Osteoblast (primary cell): ENCODE results near the gene RRP1. TPM values are rescaled to one million over a fixed set of nuclear protein-coding genes. Genes with fewer than 3 reads are reported as not detected.

Experiments used
- DNase-seq: peaks from one replicate; pipeline ENCODE4 v3.0.0; 2011; ENCODE audit warnings: low spot score, mixed read lengths; ENCODE audit not compliant: insufficient read length; ENCODE audit errors: missing footprints
- H2AFZ ChIP-seq: 2 replicates; pipeline ENCODE4 v1.6.0; 2011; ENCODE audit warnings: mild to moderate bottlenecking, low read length
- H3K27ac ChIP-seq: 2 replicates; pipeline ENCODE4 v1.5.1; 2011; ENCODE audit warnings: mild to moderate bottlenecking, low read depth, low read length, moderate library complexity
- H3K27me3 ChIP-seq: 2 replicates; pipeline ENCODE4 v1.6.0; 2012; ENCODE audit warnings: mild to moderate bottlenecking, control low read depth, inconsistent platforms, low read length, moderate library complexity; ENCODE audit not compliant: insufficient read depth
- H3K36me3 ChIP-seq: 2 replicates; pipeline ENCODE4 v1.5.1; 2011; ENCODE audit warnings: mild to moderate bottlenecking, low read length, control low read depth, moderate library complexity; ENCODE audit not compliant: insufficient read depth
- H3K4me1 ChIP-seq: 2 replicates; pipeline ENCODE4 v1.5.1; 2011; ENCODE audit warnings: mild to moderate bottlenecking, low read length, control low read depth, moderate library complexity; ENCODE audit not compliant: insufficient read depth
- H3K4me2 ChIP-seq: 2 replicates; pipeline ENCODE4 v1.6.0; 2011; ENCODE audit warnings: mild to moderate bottlenecking, low read length; ENCODE audit not compliant: insufficient read depth
- H3K4me3 ChIP-seq: fragments of 200-600 bp; sonication (generic); 3 replicates; pipeline ENCODE4 v1.5.1; 2012; ENCODE audit warnings: mild to moderate bottlenecking, low read length, inconsistent platforms; ENCODE audit not compliant: insufficient read depth
- H3K79me2 ChIP-seq: 2 replicates; pipeline ENCODE4 v1.6.0; 2012; ENCODE audit warnings: mild to moderate bottlenecking, low read length, control low read depth, inconsistent platforms; ENCODE audit not compliant: insufficient read depth
- H3K9me3 ChIP-seq: 2 replicates; pipeline ENCODE4 v1.5.1; 2011; ENCODE audit warnings: low read depth, low read length, control low read depth
- H4K20me1 ChIP-seq: 2 replicates; pipeline ENCODE4 v1.6.0; 2012; ENCODE audit warnings: mild to moderate bottlenecking, low read length, control low read depth; ENCODE audit not compliant: insufficient read depth
- total RNA-seq: library from RNA; depleted of rRNA; stranded (reverse); fragments of >200 nt; gene quantifications from 2 replicates; pipeline ENCODE4 v1.2.3, GENCODE V29; 2012
- TF ChIP-seq, protein P1 (sequence below): IDR thresholded peaks from 2 replicates; pipeline ENCODE4 v1.5.1; 2011; ENCODE audit warnings: mild to moderate bottlenecking, low read depth, low read length, moderate library complexity; ENCODE audit errors: extremely low read depth

RRP1 gene
- total RNA-seq, 1 donor = 18.5 TPM

DNA sequence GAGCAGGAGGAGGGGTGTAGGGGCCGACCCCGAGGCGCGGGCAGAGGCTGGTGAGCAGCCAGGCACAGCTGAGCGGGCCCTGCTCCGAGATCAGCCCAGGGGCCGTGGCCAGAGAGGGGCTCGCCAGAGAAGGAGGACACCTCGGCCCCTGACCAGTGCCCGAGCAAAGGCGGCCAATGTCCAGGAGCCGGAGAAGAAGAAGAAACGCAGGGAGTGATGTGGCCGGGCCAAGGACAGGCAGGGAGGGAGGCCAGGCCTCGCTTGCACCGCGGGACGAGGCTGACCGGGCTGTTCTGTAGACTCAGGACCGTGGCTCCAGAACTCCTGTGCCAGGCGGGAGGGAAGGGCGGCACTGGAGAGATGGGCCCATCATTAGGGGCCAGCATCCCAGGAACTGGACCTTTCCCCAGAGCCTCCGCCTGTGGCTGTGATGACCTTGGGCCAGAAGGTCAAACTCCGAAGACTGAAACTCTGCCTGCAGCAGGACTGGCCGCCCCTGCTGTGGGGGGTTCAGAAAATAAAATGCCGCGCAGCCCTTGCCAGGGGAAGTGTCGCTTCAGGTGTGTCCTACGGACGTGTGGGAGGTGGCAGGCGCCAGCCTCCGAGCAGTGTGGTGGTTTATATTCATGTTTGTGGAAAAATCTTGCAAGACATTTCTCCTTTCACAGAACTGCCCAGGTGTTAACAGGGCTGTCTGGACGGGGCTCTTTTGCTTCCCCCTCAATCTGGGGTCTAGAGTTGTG, 14.4 kb downstream of the RRP1 start:
- H3K79me2 ChIP-seq = no peaks in the 10 kb centered on the region
- H2AFZ ChIP-seq = no peak overlapping the region
- peaks cover 43% of the 10 kb centered on the region for H3K36me3 ChIP-seq

DNA sequence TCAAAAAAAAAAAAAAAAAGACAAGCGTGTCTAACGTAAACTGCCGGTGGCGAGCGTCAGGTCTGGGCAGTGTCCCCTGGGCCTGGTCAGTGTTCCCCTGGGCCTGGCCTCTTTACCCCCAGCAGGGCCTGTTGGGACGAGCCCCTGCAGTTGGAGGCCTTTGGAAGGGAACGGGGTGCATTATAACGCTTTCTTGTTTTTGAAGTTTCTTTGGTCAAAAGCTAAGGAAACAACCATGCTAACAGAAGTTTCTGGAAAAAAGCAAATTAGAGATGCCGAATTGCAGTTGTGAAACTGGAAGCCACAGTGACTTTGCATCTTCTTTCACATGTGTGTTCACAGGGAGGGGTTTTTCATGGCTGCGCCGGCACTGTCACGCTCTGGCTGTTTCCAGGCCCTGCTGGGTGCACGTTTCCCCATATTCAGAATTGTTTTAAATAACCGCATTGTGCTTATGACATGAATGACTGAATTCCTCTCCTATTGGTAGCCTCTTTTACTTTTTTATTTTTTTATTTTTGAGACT, 16.0 kb downstream of the RRP1 start:
- no peaks in the 10 kb centered on the region for H3K9me3 ChIP-seq
- no peak overlapping the region for H2AFZ ChIP-seq
- no peak for DNase-seq
- no peaks in the 10 kb centered on the region for H3K27me3 ChIP-seq
- TF ChIP-seq, protein P1, sequence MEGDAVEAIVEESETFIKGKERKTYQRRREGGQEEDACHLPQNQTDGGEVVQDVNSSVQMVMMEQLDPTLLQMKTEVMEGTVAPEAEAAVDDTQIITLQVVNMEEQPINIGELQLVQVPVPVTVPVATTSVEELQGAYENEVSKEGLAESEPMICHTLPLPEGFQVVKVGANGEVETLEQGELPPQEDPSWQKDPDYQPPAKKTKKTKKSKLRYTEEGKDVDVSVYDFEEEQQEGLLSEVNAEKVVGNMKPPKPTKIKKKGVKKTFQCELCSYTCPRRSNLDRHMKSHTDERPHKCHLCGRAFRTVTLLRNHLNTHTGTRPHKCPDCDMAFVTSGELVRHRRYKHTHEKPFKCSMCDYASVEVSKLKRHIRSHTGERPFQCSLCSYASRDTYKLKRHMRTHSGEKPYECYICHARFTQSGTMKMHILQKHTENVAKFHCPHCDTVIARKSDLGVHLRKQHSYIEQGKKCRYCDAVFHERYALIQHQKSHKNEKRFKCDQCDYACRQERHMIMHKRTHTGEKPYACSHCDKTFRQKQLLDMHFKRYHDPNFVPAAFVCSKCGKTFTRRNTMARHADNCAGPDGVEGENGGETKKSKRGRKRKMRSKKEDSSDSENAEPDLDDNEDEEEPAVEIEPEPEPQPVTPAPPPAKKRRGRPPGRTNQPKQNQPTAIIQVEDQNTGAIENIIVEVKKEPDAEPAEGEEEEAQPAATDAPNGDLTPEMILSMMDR = no peak
- no peaks in the 10 kb centered on the region for H3K4me1 ChIP-seq
- peaks cover 5% of the 10 kb centered on the region for H4K20me1 ChIP-seq
- H3K36me3 ChIP-seq = peaks cover 30% of the 10 kb centered on the region
- no peaks in the 10 kb centered on the region for H3K79me2 ChIP-seq
- H3K27ac ChIP-seq = no peak overlapping the region
- no peak overlapping the region for H3K4me2 ChIP-seq
- no peak overlapping the region for H3K4me3 ChIP-seq

More for the DNA sequence above, 14.4 kb downstream of the RRP1 start:
- Histone ChIP-seq H3K9me3 (no peaks in the 10 kb centered on the region), H3K27ac (no peak overlapping the region), H3K27me3 (no peaks in the 10 kb centered on the region), H3K4me2 (no peak overlapping the region), H3K4me1 (no peaks in the 10 kb centered on the region), H4K20me1 (peaks cover 7% of the 10 kb centered on the region), H3K4me3 (no peak overlapping the region)
- DNase-seq = no peak
- TF ChIP-seq, protein P1 = no peak

- Histone ChIP-seq H3K79me2 (no peaks in the 10 kb centered on the region), H2AFZ (no peak overlapping the region), H3K36me3 (peaks cover 21% of the 10 kb centered on the region), H4K20me1 (peaks cover 4% of the 10 kb centered on the region), H3K4me1 (peaks cover 2% of the 10 kb centered on the region), H3K9me3 (no peaks in the 10 kb centered on the region), H3K27me3 (no peaks in the 10 kb centered on the region), H3K4me2 (no peak overlapping the region), H3K27ac (no peak overlapping the region), H3K4me3 (no peak overlapping the region)
- TF ChIP-seq, protein P1 = no peak
- no peak for DNase-seq
These were observed 16.8 kb downstream of the RRP1 start for GRCh38 chr21:43806017-43806710.

- H2AFZ ChIP-seq = no peak overlapping the region
- H3K9me3 ChIP-seq = no peaks in the 10 kb centered on the region
- H3K4me2 ChIP-seq = no peak overlapping the region
- peaks cover 4% of the 10 kb centered on the region for H4K20me1 ChIP-seq
- DNase-seq = peak; percentile 85
- H3K4me1 ChIP-seq = peaks cover 2% of the 10 kb centered on the region
- no peaks in the 10 kb centered on the region for H3K27me3 ChIP-seq
- H3K36me3 ChIP-seq = peaks cover 4% of the 10 kb centered on the region
- H3K27ac ChIP-seq = no peak overlapping the region
- no peaks in the 10 kb centered on the region for H3K79me2 ChIP-seq
- no peak overlapping the region for H3K4me3 ChIP-seq
- TF ChIP-seq, protein P1 = no peak
These were observed 19.0 kb downstream of the RRP1 start for GRCh38 chr21:43808367-43808766.
